Activated CD4-positive, CD25-positive, alpha-beta regulatory T cell treated with anti-CD3 and anti-CD28 coated beads, Interleukin-2, amount 50 U/mL, for 16 hours (primary cell): ENCODE data around the gene PLXND1.

Experiments
- DNase-seq: peaks from one replicate; pipeline ENCODE4 v3.0.0-alpha.2; 2020; ENCODE audit warnings: low read depth, low spot score

PLXND1 gene

GRCh38 chr3:129602309-129602708, 4.2 kb downstream of the PLXND1 start:
- DNase-seq, result no peak

GRCh38 chr3:129601713-129602112, 4.8 kb downstream of the PLXND1 start:
- no peak for DNase-seq

- DNase-seq, result no peak
Measured at GRCh38 chr3:129600348-129600747, 6.1 kb downstream of the PLXND1 start.

GRCh38 chr3:129599607-129600006, 6.9 kb downstream of the PLXND1 start:
- DNase-seq, result no peak

- no peak for DNase-seq
Measured at GRCh38 chr3:129599073-129599472, 7.4 kb downstream of the PLXND1 start.

- DNase-seq, result no peak
Measured at GRCh38 chr3:129598484-129598883, 8.0 kb downstream of the PLXND1 start.

GRCh38 chr3:129598000-129598381, 8.5 kb downstream of the PLXND1 start:
- DNase-seq, result no peak

- no peak for DNase-seq
Measured at GRCh38 chr3:129597087-129597999, 9.1 kb downstream of the PLXND1 start.

- DNase-seq, result no peak
Measured at GRCh38 chr3:129596194-129597086, 10.0 kb downstream of the PLXND1 start.

- DNase-seq, result no peak
Measured at GRCh38 chr3:129595544-129596193, 10.8 kb downstream of the PLXND1 start.

GRCh38 chr3:129594907-129595390, 11.5 kb downstream of the PLXND1 start:
- DNase-seq, result no peak

- DNase-seq, result no peak
Measured at GRCh38 chr3:129594409-129594808, 12.1 kb downstream of the PLXND1 start.

- no peak for DNase-seq
Measured at GRCh38 chr3:129593595-129594339, 12.7 kb downstream of the PLXND1 start.

- no peak for DNase-seq
Measured at GRCh38 chr3:129593230-129593594, 13.3 kb downstream of the PLXND1 start.

- no peak for DNase-seq
Measured at GRCh38 chr3:129592381-129593131, 13.9 kb downstream of the PLXND1 start.

- no peak for DNase-seq
Measured at GRCh38 chr3:129591932-129592331, 14.5 kb downstream of the PLXND1 start.

- DNase-seq, result no peak
Measured at GRCh38 chr3:129590215-129590614, 16.3 kb downstream of the PLXND1 start.

GRCh38 chr3:129587566-129588210, 18.8 kb downstream of the PLXND1 start:
- DNase-seq, result no peak

- DNase-seq, result no peak
Measured at GRCh38 chr3:129586746-129587430, 19.6 kb downstream of the PLXND1 start.
